HepG2 (cell line): ENCODE results near the gene GRK5. TPM values are rescaled to one million over a fixed set of nuclear protein-coding genes. Genes with fewer than 3 reads are reported as not detected.

ENCODE experiments used
- ATF7 ChIP-seq, 2 experiments: fragments of 450-650 bp in 1 of 2; sonication (generic) in 1 of 2; formaldehyde crosslinking in 1 of 2; IDR thresholded peaks; 2 replicates each; pipeline versions ENCODE4 v1.4.0 to v1.6.1; 2016 to 2020; ENCODE audit warnings: antibody characterized with exemption in 1 of 2, mild to moderate bottlenecking in 1 of 2, missing genetic modification reagents in 1 of 2
- EED ChIP-seq: sonication (generic); formaldehyde crosslinking; IDR thresholded peaks from 2 replicates; pipeline ENCODE4 v1.5.0; 2020; ENCODE audit warnings: mild to moderate bottlenecking, missing genetic modification reagents
- HNF4G ChIP-seq, 2 experiments: sonication (generic) in 1 of 2; formaldehyde crosslinking in 1 of 2; IDR thresholded peaks; 2 replicates each; pipeline versions ENCODE4 v1.4.0 to v1.6.1; 2011 to 2020; ENCODE audit warnings: borderline replicate concordance in 2 of 2, low read depth in 2 of 2, mild to moderate bottlenecking in 2 of 2, low read length in 1 of 2, missing genetic modification reagents in 1 of 2, moderate library complexity in 1 of 2
- NR2C2 ChIP-seq: sonication (generic); formaldehyde crosslinking; IDR thresholded peaks from 2 replicates; pipeline ENCODE4 v1.4.0; 2020; ENCODE audit warnings: missing genetic modification reagents, mild to moderate bottlenecking, moderate library complexity, borderline replicate concordance
- RXRA ChIP-seq: sonication (generic); formaldehyde crosslinking; IDR thresholded peaks from 2 replicates; pipeline ENCODE4 v1.5.1; 2020; ENCODE audit warnings: missing genetic modification reagents
- ZBTB21 ChIP-seq: sonication (generic); formaldehyde crosslinking; IDR thresholded peaks from 2 replicates; pipeline ENCODE4 v1.4.0; 2020; ENCODE audit warnings: missing genetic modification reagents
- ZFP37 ChIP-seq: sonication (generic); formaldehyde crosslinking; IDR thresholded peaks from 2 replicates; pipeline ENCODE4 v1.4.0; 2020; ENCODE audit warnings: missing genetic modification reagents, borderline replicate concordance
- ZNF224 ChIP-seq: sonication (generic); formaldehyde crosslinking; IDR thresholded peaks from 2 replicates; pipeline ENCODE4 v1.5.0; 2020; ENCODE audit warnings: mild to moderate bottlenecking, missing genetic modification reagents
- ZNF3 ChIP-seq: IDR thresholded peaks from 2 replicates; pipeline ENCODE4 v1.7.0; 2017; ENCODE audit warnings: inconsistent platforms
- ZNF34 ChIP-seq: sonication (generic); formaldehyde crosslinking; IDR thresholded peaks from 2 replicates; pipeline ENCODE4 v1.4.0; 2020; ENCODE audit warnings: mild to moderate bottlenecking, missing genetic modification reagents, borderline replicate concordance
- ZNF746 ChIP-seq: sonication (generic); formaldehyde crosslinking; IDR thresholded peaks from 2 replicates; pipeline ENCODE4 v1.8.0; 2022; ENCODE audit warnings: mild to moderate bottlenecking, missing genetic modification reagents
- polyA plus RNA-seq, 8 experiments: library from polyadenylated mRNA; depleted of rRNA in 3 of 8; stranded (reverse) in 7 of 8; unstranded in 1 of 8; fragments of >200 nt; fragmentation: Illumina TruSeq in 4 of 8; extraction: Trizol in 4 of 8; gene quantifications; 2 replicates each; pipeline versions ENCODE4 v1.2.1 to v1.2.3, GENCODE V29; 2011 to 2016; ENCODE audit warnings: low read depth in 4 of 8, missing spikeins in 1 of 8, mixed read lengths in 1 of 8; ENCODE audit not compliant: insufficient read depth in 1 of 8
- total RNA-seq, 5 experiments: library from RNA; depleted of rRNA; stranded (reverse); fragments of >200 nt; fragmentation: Illumina TruSeq; extraction: Trizol; gene quantifications; 2 replicates each; pipeline ENCODE4 v1.2.3, GENCODE V29; 2016; ENCODE audit warnings: low read depth in 1 of 5
- TF ChIP-seq, protein P1 (sequence below): sonication (generic); formaldehyde crosslinking; IDR thresholded peaks from 2 replicates; pipeline ENCODE4 v1.4.0; 2020; ENCODE audit warnings: mild to moderate bottlenecking, missing genetic modification reagents

GRK5 gene
- total and polyA plus RNA-seq, 2 of the 13 experiments (the other 11 are each of a cell fraction or from before 2014, with no cell fraction given), result 10.4 to 12.6 TPM

DNA sequence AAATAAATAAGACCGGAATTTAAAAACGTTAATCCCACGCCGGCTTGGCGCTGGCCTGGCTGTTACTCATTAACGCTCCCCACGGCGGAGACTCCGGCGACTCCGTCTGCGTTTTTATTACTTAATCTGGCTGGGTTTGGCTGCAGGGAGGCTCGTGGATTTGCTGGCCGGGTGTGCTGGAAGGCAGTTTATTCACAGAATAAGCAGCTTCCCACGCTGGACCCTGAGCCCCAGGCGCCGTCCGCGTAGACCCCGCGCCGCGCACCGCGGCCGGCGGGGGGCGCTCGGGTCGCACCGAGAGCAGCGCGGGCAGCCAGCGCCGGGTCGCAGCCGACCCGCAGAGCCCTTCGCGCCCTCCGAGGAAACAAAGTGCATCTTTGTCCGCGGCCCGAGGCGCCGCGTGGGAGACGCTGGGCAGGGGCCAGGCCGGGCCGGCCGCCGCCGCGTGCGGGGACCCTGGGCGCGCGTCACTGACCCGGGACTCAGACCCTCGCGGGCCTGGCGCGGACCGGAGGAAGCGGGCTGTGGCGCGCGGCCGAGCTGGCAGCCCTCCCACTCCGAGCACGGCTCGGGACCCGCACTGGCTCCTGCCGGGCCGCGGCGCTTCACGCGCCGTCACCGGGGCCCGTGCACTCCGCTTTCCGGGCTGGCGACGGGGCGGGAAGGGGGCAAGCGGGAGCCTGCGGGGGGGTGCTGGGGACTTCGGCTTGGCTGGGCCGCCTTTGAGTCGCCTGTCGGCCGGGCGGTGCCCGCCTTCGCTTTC is 587 bp upstream of the GRK5 start (continued):
- TF ChIP-seq ZNF224 (CRISPR knock-in tag) (no peak), ZFP37 (CRISPR knock-in tag) (no peak), ZNF3 (no peak), ZNF746 (CRISPR knock-in tag) (no peak; the same call in 1 of the 2 replicates), ZNF34 (peak; percentile 80; the same call in 1 of the 2 replicates), RXRA (CRISPR knock-in tag) (no peak), ATF7 (IDR thresholded peaks at IDR 0.05) (no peak), ATF7 (CRISPR knock-in tag; IDR thresholded peaks at IDR 0.05) (no peak), NR2C2 (CRISPR knock-in tag) (no peak), ZBTB21 (CRISPR knock-in tag) (no peak), EED (CRISPR knock-in tag) (no peak), HNF4G (IDR thresholded peaks at IDR 0.05; ENCODE audit: borderline replicate concordance, low read depth, low read length) (0 out of 2 replicates have a peak, but pooled peaks have one; percentile 8), HNF4G (CRISPR knock-in tag; IDR thresholded peaks at IDR 0.05; ENCODE audit: borderline replicate concordance, low read depth) (no peak)
- TF ChIP-seq, protein P1, sequence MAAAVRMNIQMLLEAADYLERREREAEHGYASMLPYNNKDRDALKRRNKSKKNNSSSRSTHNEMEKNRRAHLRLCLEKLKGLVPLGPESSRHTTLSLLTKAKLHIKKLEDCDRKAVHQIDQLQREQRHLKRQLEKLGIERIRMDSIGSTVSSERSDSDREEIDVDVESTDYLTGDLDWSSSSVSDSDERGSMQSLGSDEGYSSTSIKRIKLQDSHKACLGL, result 0 out of 2 replicates have a peak, but pooled peaks have one; percentile 7
- TF ChIP-seq, all 625 proteins: peak for 101
